ENCODE results near the gene ALDH3B2. TPM values are rescaled to one million over a fixed set of nuclear protein-coding genes. Genes with fewer than 3 reads are reported as not detected.
A peak's percentile ranks its signal among the peaks of the same experiment; 100 is the strongest.

Gene ALDH3B2
- total RNA-seq, 1 experiment from 2014 or later, result 0.13 TPM

GRCh38 chr11:67670316-67671210, 3.9 kb downstream of the ALDH3B2 start:
- no peaks in the 10 kb centered on the region for H3K27me3 Mint-ChIP-seq (ENCODE audit: low read depth)
- ATAC-seq, result no peak
- CTCF ChIA-PET, result no interaction called here

DNA sequence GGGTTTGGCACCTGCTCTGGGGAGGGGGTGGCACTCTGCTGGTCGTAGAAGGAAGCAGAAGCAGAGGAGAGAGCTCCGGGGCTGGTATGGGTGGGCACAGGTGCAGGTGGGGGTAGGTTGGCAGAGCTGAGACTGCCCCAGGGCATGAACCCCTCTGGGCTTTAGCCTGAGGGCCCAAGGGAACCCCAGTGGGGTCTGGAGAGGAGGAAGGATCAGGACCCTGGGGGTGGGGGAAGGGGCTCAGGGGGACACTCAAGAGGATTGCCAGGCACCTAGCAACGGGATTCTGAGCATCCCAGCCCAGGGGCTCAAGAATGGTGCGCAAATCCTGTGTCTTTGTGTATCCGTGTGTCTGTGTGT, 6.3 kb downstream of the ALDH3B2 start:
- ATAC-seq (no peak), DNase-seq (ENCODE audit: low spot score) (no peak)
- Mint-ChIP-seq H3K36me3 (no peaks in the 10 kb centered on the region), H3K27ac (no peak overlapping the region), H3K4me1 (no peaks in the 10 kb centered on the region), H3K4me3 (no peak overlapping the region), H3K9me3 (no peaks in the 10 kb centered on the region), H3K27me3 (ENCODE audit: low read depth) (no peaks in the 10 kb centered on the region)
- POLR2A ChIA-PET, result no interaction called here
- CTCF ChIA-PET, result interaction anchor here (0.6 to 2.3 kb wide), 5 partner anchors 9 to 54 kb away, joined by 3 to 8 read pairs (median 3); no protein-coding TSS in a partner anchor
- TF ChIP-seq IRF1 (CRISPR knock-in tag; IDR thresholded peaks at IDR 0.05), result no peak
- TF ChIP-seq MAX (CRISPR knock-in tag; IDR thresholded peaks at IDR 0.05), result no peak
- TF ChIP-seq ZNF425 (CRISPR knock-in tag; conservative IDR thresholded peaks at IDR 0.05), result no peak
- TF ChIP-seq, protein P1, sequence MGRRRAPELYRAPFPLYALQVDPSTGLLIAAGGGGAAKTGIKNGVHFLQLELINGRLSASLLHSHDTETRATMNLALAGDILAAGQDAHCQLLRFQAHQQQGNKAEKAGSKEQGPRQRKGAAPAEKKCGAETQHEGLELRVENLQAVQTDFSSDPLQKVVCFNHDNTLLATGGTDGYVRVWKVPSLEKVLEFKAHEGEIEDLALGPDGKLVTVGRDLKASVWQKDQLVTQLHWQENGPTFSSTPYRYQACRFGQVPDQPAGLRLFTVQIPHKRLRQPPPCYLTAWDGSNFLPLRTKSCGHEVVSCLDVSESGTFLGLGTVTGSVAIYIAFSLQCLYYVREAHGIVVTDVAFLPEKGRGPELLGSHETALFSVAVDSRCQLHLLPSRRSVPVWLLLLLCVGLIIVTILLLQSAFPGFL (CRISPR knock-in tag; IDR thresholded peaks at IDR 0.05; ENCODE audit: borderline replicate concordance), result no peak
- no peak for TF ChIP-seq ZNF121 (CRISPR knock-in tag; IDR thresholded peaks at IDR 0.05)
- TF ChIP-seq EMX1 (CRISPR knock-in tag; IDR thresholded peaks at IDR 0.05), result no peak
- TF ChIP-seq CREM (CRISPR knock-in tag; IDR thresholded peaks at IDR 0.05), result no peak
- TF ChIP-seq E2F1 (CRISPR knock-in tag; IDR thresholded peaks at IDR 0.05), result no peak
- TF ChIP-seq ZNF317 (CRISPR knock-in tag; IDR thresholded peaks at IDR 0.05; ENCODE audit: borderline replicate concordance, low read depth), result no peak
- TF ChIP-seq IRF2 (CRISPR knock-in tag; IDR thresholded peaks at IDR 0.05; ENCODE audit: borderline replicate concordance, low read depth), result no peak
- TF ChIP-seq, protein P2, sequence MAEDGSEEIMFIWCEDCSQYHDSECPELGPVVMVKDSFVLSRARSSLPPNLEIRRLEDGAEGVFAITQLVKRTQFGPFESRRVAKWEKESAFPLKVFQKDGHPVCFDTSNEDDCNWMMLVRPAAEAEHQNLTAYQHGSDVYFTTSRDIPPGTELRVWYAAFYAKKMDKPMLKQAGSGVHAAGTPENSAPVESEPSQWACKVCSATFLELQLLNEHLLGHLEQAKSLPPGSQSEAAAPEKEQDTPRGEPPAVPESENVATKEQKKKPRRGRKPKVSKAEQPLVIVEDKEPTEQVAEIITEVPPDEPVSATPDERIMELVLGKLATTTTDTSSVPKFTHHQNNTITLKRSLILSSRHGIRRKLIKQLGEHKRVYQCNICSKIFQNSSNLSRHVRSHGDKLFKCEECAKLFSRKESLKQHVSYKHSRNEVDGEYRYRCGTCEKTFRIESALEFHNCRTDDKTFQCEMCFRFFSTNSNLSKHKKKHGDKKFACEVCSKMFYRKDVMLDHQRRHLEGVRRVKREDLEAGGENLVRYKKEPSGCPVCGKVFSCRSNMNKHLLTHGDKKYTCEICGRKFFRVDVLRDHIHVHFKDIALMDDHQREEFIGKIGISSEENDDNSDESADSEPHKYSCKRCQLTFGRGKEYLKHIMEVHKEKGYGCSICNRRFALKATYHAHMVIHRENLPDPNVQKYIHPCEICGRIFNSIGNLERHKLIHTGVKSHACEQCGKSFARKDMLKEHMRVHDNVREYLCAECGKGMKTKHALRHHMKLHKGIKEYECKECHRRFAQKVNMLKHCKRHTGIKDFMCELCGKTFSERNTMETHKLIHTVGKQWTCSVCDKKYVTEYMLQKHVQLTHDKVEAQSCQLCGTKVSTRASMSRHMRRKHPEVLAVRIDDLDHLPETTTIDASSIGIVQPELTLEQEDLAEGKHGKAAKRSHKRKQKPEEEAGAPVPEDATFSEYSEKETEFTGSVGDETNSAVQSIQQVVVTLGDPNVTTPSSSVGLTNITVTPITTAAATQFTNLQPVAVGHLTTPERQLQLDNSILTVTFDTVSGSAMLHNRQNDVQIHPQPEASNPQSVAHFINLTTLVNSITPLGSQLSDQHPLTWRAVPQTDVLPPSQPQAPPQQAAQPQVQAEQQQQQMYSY (CRISPR knock-in tag; IDR thresholded peaks at IDR 0.05), result no peak
- no peak for TF ChIP-seq ZNF232 (CRISPR knock-in tag; IDR thresholded peaks at IDR 0.05)

More at GRCh38 chr11:67670316-67671210, 3.9 kb downstream of the ALDH3B2 start:
- peaks cover 19% of the 10 kb centered on the region for H3K4me1 Mint-ChIP-seq
- peaks cover 1% of the 10 kb centered on the region; the same call in 1 of the 2 replicates for H3K36me3 Mint-ChIP-seq
- POLR2A ChIA-PET, result no interaction called here
- no peaks in the 10 kb centered on the region for H3K9me3 Mint-ChIP-seq
- H3K4me3 Mint-ChIP-seq, result no peak overlapping the region
- TF ChIP-seq, protein P2 (CRISPR knock-in tag; IDR thresholded peaks at IDR 0.05), result peak; percentile 68
- TF ChIP-seq FOXK1 (CRISPR knock-in tag; IDR thresholded peaks at IDR 0.05), result no peak
- DNase-seq (ENCODE audit: low spot score), result no peak
- no peak overlapping the region for H3K27ac Mint-ChIP-seq
